ENCODE measurements around the gene REEP5. TPM values are rescaled to one million over a fixed set of nuclear protein-coding genes. Genes with fewer than 3 reads are reported as not detected.

Gene REEP5
- total RNA-seq, 1 experiment from 2014 or later: 46.2 TPM

DNA sequence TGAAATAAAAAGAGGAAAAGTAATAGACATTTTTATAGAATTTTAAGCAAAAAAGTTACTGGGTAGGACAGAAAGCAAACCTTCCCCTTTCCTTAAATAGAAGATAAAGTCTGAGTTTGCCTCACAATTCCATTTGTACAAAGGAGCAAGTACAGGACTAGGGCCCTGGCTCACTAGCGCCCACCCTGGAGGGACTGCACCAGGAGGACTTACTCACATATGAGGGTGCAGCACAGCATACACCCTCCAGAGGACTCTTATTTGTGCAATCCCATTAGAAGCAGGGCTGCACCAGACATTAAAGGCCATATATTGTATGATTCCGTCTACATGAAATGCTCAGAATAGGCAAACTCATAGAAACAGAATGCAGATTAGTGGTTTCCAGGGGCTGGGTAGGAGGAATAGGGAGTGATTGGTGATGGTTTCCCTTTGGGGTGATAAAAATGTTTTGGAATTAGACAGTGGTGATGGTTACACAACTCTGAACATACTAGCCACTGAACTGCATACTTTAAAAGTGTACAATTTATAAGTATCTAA lies 4.5 kb downstream of the REEP5 start:
- no peak overlapping the region; a peak in 1 of 7 replicates for H3K27ac Mint-ChIP-seq
- peaks cover 14 to 51% (median 41%) of the 10 kb centered on the region in 3 experiments; a peak in 6 of 7 replicates for H3K36me3 Mint-ChIP-seq (ENCODE audit: insufficient read depth in 1 of 3, low read depth in 3 of 3)
- Histone ChIP-seq H3K9ac (ENCODE audit: extremely low read depth, insufficient read length, low read length) (no peak overlapping the region), H3K23ac (ENCODE audit: insufficient read length, low read depth, low read length) (no peak overlapping the region), H3K79me1 (ENCODE audit: insufficient read depth, low read depth, low read length, poor library complexity, severe bottlenecking) (peaks cover 4% of the 10 kb centered on the region), H4K8ac (replicated peaks; ENCODE audit: insufficient read length, low read depth, low read length) (no peak overlapping the region), H3K9me3 (ENCODE audit: control insufficient read depth, low read depth, low read length) (no peaks in the 10 kb centered on the region), H3K18ac (ENCODE audit: insufficient read length, low read depth, low read length) (no peak overlapping the region), H3K4me2 (ENCODE audit: insufficient read depth, insufficient read length, low read length) (no peak overlapping the region), H2AK5ac (ENCODE audit: insufficient read length, low read length) (no peak overlapping the region), H3T11ph (ENCODE audit: low read length) (no peak overlapping the region), H3K4me1 (ENCODE audit: insufficient read depth, low read length) (no peaks in the 10 kb centered on the region), H3K79me2 (ENCODE audit: insufficient read depth, low read length) (no peaks in the 10 kb centered on the region), H2BK5ac (ENCODE audit: insufficient read length, low read length) (no peak overlapping the region), H2BK20ac (ENCODE audit: low read depth, low read length, poor library complexity, severe bottlenecking) (no peak overlapping the region), H3K14ac (ENCODE audit: insufficient read depth, low read length) (no peak overlapping the region), H3K56ac (ENCODE audit: insufficient read length, low read depth, low read length) (no peak overlapping the region), H2BK15ac (ENCODE audit: low read depth, low read length) (no peak overlapping the region), H2BK120ac (ENCODE audit: low read depth, low read length, poor library complexity, severe bottlenecking) (no peak overlapping the region), H4K91ac (ENCODE audit: insufficient read length, low read depth, low read length) (no peak overlapping the region), H4K5ac (ENCODE audit: insufficient read length, low read depth, low read length) (no peak overlapping the region), H3K23me2 (ENCODE audit: insufficient read length, low read depth, low read length, poor library complexity, severe bottlenecking) (peaks cover 5% of the 10 kb centered on the region), H3K4ac (ENCODE audit: low read depth, low read length) (no peak overlapping the region), H2AFZ (ENCODE audit: low read length) (no peak overlapping the region), H3K27me3 (ENCODE audit: insufficient read depth, low read length) (no peaks in the 10 kb centered on the region), H4K20me1 (ENCODE audit: control insufficient read depth, insufficient read depth, insufficient read length) (no peaks in the 10 kb centered on the region), H3K27ac (ENCODE audit: insufficient read length, low read depth, low read length) (no peak overlapping the region), H2BK12ac (ENCODE audit: insufficient read length, low read depth, low read length) (no peak overlapping the region)
- H3K9me3 Mint-ChIP-seq: no peaks in the 10 kb centered on the region
- TF ChIP-seq, protein P1, sequence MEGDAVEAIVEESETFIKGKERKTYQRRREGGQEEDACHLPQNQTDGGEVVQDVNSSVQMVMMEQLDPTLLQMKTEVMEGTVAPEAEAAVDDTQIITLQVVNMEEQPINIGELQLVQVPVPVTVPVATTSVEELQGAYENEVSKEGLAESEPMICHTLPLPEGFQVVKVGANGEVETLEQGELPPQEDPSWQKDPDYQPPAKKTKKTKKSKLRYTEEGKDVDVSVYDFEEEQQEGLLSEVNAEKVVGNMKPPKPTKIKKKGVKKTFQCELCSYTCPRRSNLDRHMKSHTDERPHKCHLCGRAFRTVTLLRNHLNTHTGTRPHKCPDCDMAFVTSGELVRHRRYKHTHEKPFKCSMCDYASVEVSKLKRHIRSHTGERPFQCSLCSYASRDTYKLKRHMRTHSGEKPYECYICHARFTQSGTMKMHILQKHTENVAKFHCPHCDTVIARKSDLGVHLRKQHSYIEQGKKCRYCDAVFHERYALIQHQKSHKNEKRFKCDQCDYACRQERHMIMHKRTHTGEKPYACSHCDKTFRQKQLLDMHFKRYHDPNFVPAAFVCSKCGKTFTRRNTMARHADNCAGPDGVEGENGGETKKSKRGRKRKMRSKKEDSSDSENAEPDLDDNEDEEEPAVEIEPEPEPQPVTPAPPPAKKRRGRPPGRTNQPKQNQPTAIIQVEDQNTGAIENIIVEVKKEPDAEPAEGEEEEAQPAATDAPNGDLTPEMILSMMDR (conservative IDR thresholded peaks at IDR 0.05): peak; percentile 67
- no CpG with 5 or more reads among the region's 2 CpGs for WGBS (ENCODE audit: extremely low coverage, insufficient read length, low lambda C conversion rate)
- H3K4me1 Mint-ChIP-seq: peaks cover 5 to 7% of the 10 kb centered on the region in 2 experiments
- DNase-seq: peak; percentile 58
- H3K4me3 Mint-ChIP-seq: no peak overlapping the region
- peaks cover 2% of the 10 kb centered on the region for H3K27me3 Mint-ChIP-seq (ENCODE audit: low read depth)
